Lower leg skin (tissue), 3 donors: Measurements from ENCODE around the gene SERINC5.

Experiments
- CTCF ChIP-seq, 3 donors: fragments of 450-650 bp; IDR thresholded peaks; one replicate each; pipeline ENCODE4 v1.5.1; 2016; ENCODE audit warnings: antibody characterized with exemption in 3 of 3, mild to moderate bottlenecking in 3 of 3, moderate library complexity in 2 of 3
- POLR2A ChIP-seq, 2 donors: fragments of 450-650 bp; IDR thresholded peaks; one replicate each; pipeline ENCODE4 v1.6.1; 2016 to 2017; ENCODE audit warnings: antibody characterized with exemption in 2 of 2, mild to moderate bottlenecking in 1 of 2, moderate library complexity in 1 of 2

- no peak for TF ChIP-seq CTCF (IDR thresholded peaks at IDR 0.05)
- no peak for TF ChIP-seq POLR2A (IDR thresholded peaks at IDR 0.05)
Observed at GRCh38 chr5:80109646-80110478, 146.0 kb downstream of the SERINC5 start.
